IPS DF 6.9 (cell line): ENCODE results near the gene PROSER2.

Source experiments
- DNase-seq: peaks from one replicate; pipeline ENCODE4 v3.0.0-alpha.2; 2013; ENCODE audit warnings: low read depth, low spot score
- H3K27ac ChIP-seq: one replicate; pipeline ENCODE4 v1.5.1; 2013; ENCODE audit warnings: low read length, control low read depth
- H3K27me3 ChIP-seq: 2 replicates; pipeline ENCODE4 v1.6.1; 2013; ENCODE audit warnings: mild to moderate bottlenecking, low read length; ENCODE audit not compliant: control insufficient read depth, insufficient read depth
- H3K36me3 ChIP-seq: 2 replicates; pipeline ENCODE4 v1.6.1; 2013; ENCODE audit warnings: low read length; ENCODE audit not compliant: control insufficient read depth, insufficient read depth
- H3K4me1 ChIP-seq: 2 replicates; pipeline ENCODE4 v1.6.1; 2013; ENCODE audit warnings: low read length; ENCODE audit not compliant: control insufficient read depth, insufficient read depth
- H3K4me3 ChIP-seq: 2 replicates; pipeline ENCODE4 v1.5.1; 2013; ENCODE audit warnings: mild to moderate bottlenecking, low read length
- H3K9me3 ChIP-seq: 2 replicates; pipeline ENCODE4 v1.6.1; 2013; ENCODE audit warnings: low read length, inconsistent platforms; ENCODE audit not compliant: control insufficient read depth, insufficient read depth
- WGBS: extraction: QIAGEN DNeasy Blood & Tissue Kit; methylation state at CpG from one replicate; pipeline ENCODE4 v1.1.7; 2013; ENCODE audit warnings: mixed read lengths, missing lambda C conversion rate; ENCODE audit not compliant: insufficient read length, insufficient coverage; 5-methylcytosine and 5-hydroxymethylcytosine counted together

The PROSER2 gene

DNA sequence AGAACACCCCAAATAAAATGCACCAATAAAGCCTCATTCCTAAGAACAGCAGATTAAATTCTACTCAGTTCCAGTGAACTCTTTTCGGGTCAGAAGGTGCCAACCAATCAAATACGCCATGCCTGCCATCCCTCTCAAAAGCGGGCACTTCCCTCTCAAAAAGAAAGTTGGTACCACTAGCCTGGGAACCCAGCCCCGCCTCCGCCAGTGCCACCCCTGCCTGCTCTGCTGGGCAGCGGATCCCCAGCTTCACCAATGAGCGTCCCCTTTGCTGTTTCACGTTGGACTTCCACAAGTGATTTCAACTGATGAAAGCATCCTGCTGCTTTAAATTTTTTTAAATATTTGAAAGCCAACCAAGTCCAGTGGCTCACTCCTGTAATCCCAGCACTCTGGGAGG, 33.2 kb upstream of the PROSER2 start:
- WGBS = no CpG with 5 or more reads among the region's 8 CpGs
- Histone ChIP-seq H3K4me3 (no peak overlapping the region), H3K27ac (no peak overlapping the region), H3K36me3 (no peaks in the 10 kb centered on the region), H3K9me3 (no peaks in the 10 kb centered on the region), H3K4me1 (no peaks in the 10 kb centered on the region), H3K27me3 (no peaks in the 10 kb centered on the region)
- DNase-seq = no peak

DNA sequence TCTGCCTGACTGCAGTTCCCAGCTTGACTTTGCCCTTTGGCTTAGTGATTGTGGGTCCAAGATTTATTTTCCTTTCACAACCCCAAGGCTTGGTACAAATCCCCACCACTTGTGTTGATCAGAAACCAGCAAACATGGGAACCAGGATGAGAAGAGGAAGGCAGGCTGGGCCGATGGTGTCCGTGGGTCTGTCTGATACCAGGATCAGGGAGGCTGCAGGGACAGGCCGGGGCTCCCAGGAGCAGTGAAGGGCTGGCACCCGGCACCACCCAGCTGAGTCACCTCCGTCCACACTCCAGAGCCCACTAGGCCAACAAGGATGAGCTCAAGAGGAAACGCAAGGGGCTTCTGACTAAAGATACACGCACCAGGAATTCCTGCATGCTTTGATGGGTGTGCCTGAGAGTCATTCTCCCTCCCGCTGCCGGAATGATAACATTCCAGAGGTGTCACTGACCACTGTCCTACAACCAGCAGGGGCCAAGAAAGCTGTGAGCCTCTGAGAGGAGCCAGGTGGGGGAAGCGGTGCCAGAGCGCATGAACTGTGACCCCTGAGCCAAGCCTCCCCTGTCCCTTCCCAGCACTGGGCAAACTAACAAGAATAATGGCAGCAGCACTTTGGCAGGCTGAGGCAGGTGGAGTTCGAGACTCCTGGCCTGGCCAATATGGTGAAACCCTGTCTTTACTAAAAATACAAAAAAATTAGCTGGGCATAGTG, 29.2 kb upstream of the PROSER2 start:
- WGBS = no CpG with 5 or more reads among the region's 12 CpGs
- no peaks in the 10 kb centered on the region for H3K27me3 ChIP-seq
- H3K27ac ChIP-seq = no peak overlapping the region
- H3K36me3 ChIP-seq = no peaks in the 10 kb centered on the region
- no peaks in the 10 kb centered on the region for H3K4me1 ChIP-seq
- no peak overlapping the region for H3K4me3 ChIP-seq
- H3K9me3 ChIP-seq = no peaks in the 10 kb centered on the region
- DNase-seq = no peak

DNA sequence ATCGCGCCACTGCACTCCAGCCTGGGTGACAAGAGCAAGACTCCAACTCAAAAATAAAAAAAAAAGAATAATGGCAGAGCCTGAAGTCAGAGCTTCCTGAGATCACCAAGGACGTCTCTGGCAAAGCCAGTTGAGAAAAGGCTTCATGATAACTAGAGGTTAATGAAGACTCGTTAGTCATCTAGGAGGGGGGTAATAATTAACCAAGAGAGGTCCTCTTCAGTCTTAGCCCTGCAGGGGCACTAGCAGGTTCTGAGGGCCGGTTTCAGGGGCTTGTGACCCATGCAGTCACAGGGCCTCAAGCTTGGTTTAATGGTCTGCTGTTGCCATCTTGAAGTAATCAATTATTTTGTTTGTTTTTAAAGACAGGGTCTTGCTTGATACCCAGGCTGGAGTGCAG, 28.6 kb upstream of the PROSER2 start:
- Histone ChIP-seq H3K36me3 (no peaks in the 10 kb centered on the region), H3K4me3 (no peak overlapping the region), H3K9me3 (no peaks in the 10 kb centered on the region), H3K27ac (no peak overlapping the region), H3K4me1 (no peaks in the 10 kb centered on the region), H3K27me3 (no peaks in the 10 kb centered on the region)
- DNase-seq = no peak
- no CpG with 5 or more reads among the region's 5 CpGs for WGBS

DNA sequence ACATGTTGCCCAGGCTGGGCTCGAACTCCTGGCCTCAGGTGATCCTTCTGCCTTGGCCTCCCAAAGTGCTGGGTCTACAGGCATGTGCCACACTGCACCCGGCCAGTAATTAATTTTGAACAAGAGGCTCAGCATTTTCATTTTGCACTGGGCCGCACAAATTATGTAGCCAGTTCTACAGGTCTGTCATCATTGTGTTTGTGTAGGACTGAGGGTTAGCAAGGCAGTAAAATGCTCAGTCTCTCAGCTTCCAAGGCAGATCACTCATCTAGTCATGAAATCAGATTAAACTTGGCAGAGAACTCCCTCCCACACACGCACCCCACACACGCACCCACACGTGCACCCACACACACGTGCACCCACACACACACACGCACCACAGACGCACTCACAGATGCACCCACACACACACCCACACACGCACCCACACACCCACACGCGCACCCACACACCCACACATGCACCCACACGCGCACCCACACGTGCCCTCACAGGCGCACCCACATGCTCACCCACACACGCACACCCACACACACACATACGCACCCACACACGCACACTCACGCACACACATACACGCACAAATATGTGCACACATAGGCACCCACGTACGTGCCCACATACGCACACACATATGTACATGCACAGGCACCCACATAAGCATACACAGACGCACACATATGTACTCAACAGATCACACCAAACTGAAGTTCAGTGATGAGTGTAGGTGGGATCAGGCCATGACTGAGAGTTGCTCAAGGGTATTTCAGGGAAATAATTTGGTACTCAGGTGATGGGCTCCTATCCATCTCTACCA, 27.8 kb upstream of the PROSER2 start:
- no peak overlapping the region for H3K4me3 ChIP-seq
- no peaks in the 10 kb centered on the region for H3K27me3 ChIP-seq
- DNase-seq = no peak
- no peak overlapping the region for H3K27ac ChIP-seq
- H3K36me3 ChIP-seq = no peaks in the 10 kb centered on the region
- WGBS = 100% methylated on average over 6 of the region's 25 CpGs
- H3K4me1 ChIP-seq = 0 out of 2 replicates have a peak, but pooled peaks cover 2% of the 10 kb centered on the region
- H3K9me3 ChIP-seq = no peaks in the 10 kb centered on the region

DNA sequence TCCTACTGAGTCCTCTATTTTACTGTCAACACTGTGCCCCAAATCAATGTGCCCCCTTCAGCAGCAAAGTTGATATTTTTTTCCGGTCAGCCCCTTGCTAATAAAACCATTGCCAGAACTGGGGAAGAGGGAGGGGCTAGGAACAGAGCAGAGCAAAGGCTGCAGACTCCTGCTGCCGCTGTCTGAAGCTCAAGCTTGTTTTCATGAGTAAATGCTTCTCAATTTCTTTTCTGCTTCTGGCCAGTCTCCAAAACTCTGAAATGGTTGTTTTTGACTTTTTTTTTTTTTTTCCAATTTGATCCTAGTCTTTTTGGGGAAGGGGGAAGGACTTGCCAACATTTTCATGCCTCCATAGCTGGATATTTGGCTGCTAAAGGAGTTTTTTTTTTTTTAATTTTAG, 26.7 kb upstream of the PROSER2 start:
- no peaks in the 10 kb centered on the region for H3K27me3 ChIP-seq
- no CpG with 5 or more reads among the region's 2 CpGs for WGBS

DNA sequence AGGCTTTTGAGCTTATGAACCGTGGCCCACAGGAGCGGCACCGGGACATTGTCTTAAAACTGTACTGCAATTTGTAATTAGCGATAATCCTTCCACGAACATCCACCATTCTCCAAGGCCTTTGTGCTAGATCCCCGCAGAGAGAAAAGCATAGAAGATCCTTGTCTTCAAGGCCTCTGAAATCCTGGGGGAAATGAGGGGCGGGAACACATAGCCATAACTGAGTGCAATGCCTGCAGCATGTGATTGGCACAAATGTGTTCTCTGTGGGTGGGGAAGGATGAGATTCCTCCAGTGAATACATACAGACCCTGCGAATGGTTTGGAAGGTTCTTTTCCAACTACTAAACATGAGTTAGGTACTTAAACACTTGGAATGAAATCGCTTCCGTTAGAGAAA, 25.9 kb upstream of the PROSER2 start:
- WGBS = no CpG with 5 or more reads among the region's 10 CpGs
- Histone ChIP-seq H3K27ac (no peak overlapping the region), H3K4me3 (no peak overlapping the region), H3K27me3 (no peaks in the 10 kb centered on the region), H3K36me3 (no peaks in the 10 kb centered on the region), H3K9me3 (no peaks in the 10 kb centered on the region), H3K4me1 (0 out of 2 replicates have a peak, but pooled peaks cover 2% of the 10 kb centered on the region)
- DNase-seq = no peak

More for the DNA sequence above, 26.7 kb upstream of the PROSER2 start:
- Histone ChIP-seq H3K27ac (no peak overlapping the region), H3K9me3 (no peaks in the 10 kb centered on the region), H3K4me3 (no peak overlapping the region), H3K4me1 (0 out of 2 replicates have a peak, but pooled peaks cover 2% of the 10 kb centered on the region), H3K36me3 (no peaks in the 10 kb centered on the region)
- DNase-seq = no peak

DNA sequence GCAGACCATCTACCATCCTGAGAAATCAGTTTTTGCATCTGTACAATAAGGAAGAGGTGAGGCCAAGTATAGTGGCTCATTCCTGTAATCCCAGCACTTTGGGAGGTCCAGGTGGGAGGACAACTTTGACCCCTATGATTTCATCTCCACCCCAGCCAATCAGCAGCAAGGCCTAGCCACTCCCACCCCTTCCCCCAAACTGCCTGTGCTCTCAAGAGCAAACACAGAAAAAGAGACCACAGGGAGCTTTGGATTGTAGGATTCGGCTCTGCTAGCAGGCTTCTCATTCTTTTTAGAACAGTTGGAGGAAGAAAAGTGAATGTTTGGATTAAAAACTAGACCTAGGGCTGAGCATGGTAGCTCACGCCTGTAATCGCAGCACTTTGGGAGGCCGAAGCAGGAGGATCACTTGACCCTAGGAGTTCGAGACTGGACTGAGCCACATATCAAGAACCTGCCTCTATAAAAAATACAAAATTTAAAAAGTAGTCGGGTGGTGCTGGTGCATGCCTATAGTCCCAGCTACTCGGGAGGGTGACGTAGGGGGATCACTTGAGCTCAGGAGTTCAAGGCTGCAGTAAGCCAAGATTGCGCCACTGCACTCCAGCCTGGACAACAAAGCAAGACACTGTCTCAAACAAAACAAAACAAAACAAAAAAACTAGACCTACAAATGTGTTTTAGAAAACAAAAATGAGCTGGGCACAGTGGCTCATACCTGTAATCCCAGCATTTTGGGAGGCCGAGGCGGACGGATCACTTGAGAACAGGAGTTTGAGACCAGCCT, 25.1 kb upstream of the PROSER2 start:
- H3K4me3 ChIP-seq = no peak overlapping the region
- no peaks in the 10 kb centered on the region for H3K36me3 ChIP-seq
- no peaks in the 10 kb centered on the region for H3K27me3 ChIP-seq
- no peaks in the 10 kb centered on the region for H3K9me3 ChIP-seq
- no peak for DNase-seq
- H3K27ac ChIP-seq = no peak overlapping the region
- WGBS = no CpG with 5 or more reads among the region's 12 CpGs
- 0 out of 2 replicates have a peak, but pooled peaks cover 2% of the 10 kb centered on the region for H3K4me1 ChIP-seq

DNA sequence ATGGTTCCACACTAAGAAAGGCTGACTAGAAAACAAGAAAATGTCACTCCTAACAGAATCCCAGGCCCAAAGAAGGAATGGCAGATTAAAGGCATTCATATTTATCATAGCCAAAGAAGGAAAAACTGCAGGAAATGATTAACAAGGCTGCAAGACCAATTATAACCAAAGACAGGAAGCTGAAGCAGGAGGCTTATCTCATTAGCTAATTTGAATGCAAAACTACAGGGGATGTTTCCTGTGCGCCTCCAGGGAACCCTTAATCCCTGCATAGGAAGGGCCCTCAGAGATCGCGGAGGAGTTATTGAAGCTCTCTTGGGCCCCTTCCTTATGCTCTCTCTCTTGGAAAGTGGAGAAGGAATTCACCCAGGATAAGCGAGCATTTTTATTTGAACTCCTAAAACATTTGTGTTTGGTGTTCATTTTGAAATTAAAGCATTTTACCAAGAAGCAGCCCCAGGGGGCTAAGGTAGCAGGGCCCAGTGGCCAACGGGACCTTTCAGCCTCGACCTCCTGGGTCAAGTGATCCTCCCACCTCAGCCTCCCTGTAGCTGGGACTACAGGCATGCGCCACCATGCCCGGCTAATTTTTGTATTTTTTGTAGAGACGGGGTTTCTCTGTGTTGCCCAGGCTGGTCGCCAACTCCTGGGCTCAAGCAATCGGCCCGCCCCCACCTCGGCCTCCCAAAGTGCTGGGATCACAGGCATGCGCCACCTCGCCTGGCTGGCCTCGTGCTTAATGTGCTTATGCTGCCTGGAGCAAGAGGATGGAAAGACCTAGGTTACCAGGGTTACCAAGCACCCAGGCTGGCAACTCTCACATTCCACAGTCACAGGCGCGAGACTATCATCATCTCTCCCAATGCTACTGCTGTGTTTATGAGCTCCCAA, 24.1 kb upstream of the PROSER2 start:
- no CpG with 5 or more reads among the region's 18 CpGs for WGBS
- no peak for DNase-seq
- no peak overlapping the region for H3K4me3 ChIP-seq
- no peaks in the 10 kb centered on the region for H3K9me3 ChIP-seq
- H3K27me3 ChIP-seq = no peaks in the 10 kb centered on the region
- no peak overlapping the region for H3K27ac ChIP-seq
- 0 out of 2 replicates have a peak, but pooled peaks cover 2% of the 10 kb centered on the region for H3K4me1 ChIP-seq
- H3K36me3 ChIP-seq = no peaks in the 10 kb centered on the region

DNA sequence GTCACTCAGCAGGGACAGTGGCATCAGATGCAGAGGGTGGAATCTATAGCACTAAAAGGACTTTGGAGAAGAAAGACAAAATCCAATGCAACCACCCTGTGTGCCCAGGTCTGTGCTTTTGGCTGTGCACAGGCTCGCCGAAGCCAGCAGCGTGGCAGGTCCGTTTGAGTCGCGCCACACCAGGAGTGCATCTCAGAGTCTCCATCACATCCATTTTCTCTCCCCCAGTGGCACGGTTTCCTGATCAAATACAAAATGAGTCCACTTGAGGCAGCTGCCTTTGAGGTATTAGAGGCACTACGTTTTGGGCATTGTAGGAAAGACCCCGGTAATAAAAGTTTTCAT, 23.4 kb upstream of the PROSER2 start:
- Histone ChIP-seq H3K36me3 (no peaks in the 10 kb centered on the region; the same call in 1 of the 2 replicates), H3K27me3 (no peaks in the 10 kb centered on the region), H3K9me3 (no peaks in the 10 kb centered on the region), H3K4me1 (0 out of 2 replicates have a peak, but pooled peaks cover 2% of the 10 kb centered on the region), H3K4me3 (no peak overlapping the region), H3K27ac (no peak overlapping the region)
- no CpG with 5 or more reads among the region's 9 CpGs for WGBS
- no peak for DNase-seq
